ENCODE results near the gene KCNE5.
"Not testable (repeated sequence)": the region's sequence is repeated elsewhere in the genome, so short reads cannot be mapped to it uniquely, and the experiment has no call there.

KCNE5 gene

DNA sequence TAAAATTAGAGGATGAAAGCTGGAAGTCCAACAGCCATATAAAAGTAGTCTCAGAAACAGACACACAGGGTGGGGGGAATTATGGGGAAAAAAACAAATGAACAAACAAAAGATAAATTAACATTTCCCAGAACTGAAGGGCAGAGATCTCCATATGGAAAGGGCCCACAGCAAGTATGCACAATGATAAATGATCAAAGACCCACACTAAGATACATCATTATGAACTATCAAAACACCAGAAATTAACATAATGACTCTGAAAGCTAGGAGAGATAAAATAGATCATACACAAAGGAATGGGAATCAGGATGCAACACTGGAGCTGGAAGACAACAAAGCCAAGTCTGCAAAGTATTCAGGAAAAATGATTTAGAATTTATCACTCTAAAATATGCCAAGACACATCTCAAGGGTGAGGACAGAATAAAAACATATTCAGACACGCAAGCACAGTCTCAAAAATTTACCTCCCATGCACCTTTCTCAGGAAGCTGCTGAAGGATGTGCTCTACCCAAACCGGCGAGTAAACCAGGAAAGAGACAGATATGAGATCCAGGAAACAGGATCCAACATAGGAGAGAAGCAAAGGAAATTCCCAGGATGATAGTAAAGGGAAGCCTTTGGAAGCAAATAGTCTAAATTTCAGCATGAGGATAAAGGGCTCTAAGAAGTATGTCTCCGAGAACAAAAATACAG is 30.7 kb upstream of the KCNE5 start:
- TF ChIP-seq, protein P1, sequence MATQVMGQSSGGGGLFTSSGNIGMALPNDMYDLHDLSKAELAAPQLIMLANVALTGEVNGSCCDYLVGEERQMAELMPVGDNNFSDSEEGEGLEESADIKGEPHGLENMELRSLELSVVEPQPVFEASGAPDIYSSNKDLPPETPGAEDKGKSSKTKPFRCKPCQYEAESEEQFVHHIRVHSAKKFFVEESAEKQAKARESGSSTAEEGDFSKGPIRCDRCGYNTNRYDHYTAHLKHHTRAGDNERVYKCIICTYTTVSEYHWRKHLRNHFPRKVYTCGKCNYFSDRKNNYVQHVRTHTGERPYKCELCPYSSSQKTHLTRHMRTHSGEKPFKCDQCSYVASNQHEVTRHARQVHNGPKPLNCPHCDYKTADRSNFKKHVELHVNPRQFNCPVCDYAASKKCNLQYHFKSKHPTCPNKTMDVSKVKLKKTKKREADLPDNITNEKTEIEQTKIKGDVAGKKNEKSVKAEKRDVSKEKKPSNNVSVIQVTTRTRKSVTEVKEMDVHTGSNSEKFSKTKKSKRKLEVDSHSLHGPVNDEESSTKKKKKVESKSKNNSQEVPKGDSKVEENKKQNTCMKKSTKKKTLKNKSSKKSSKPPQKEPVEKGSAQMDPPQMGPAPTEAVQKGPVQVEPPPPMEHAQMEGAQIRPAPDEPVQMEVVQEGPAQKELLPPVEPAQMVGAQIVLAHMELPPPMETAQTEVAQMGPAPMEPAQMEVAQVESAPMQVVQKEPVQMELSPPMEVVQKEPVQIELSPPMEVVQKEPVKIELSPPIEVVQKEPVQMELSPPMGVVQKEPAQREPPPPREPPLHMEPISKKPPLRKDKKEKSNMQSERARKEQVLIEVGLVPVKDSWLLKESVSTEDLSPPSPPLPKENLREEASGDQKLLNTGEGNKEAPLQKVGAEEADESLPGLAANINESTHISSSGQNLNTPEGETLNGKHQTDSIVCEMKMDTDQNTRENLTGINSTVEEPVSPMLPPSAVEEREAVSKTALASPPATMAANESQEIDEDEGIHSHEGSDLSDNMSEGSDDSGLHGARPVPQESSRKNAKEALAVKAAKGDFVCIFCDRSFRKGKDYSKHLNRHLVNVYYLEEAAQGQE (IDR thresholded peaks at IDR 0.05; ENCODE audit: insufficient replicate concordance, low read depth), result no peak
- TF ChIP-seq, protein P2, sequence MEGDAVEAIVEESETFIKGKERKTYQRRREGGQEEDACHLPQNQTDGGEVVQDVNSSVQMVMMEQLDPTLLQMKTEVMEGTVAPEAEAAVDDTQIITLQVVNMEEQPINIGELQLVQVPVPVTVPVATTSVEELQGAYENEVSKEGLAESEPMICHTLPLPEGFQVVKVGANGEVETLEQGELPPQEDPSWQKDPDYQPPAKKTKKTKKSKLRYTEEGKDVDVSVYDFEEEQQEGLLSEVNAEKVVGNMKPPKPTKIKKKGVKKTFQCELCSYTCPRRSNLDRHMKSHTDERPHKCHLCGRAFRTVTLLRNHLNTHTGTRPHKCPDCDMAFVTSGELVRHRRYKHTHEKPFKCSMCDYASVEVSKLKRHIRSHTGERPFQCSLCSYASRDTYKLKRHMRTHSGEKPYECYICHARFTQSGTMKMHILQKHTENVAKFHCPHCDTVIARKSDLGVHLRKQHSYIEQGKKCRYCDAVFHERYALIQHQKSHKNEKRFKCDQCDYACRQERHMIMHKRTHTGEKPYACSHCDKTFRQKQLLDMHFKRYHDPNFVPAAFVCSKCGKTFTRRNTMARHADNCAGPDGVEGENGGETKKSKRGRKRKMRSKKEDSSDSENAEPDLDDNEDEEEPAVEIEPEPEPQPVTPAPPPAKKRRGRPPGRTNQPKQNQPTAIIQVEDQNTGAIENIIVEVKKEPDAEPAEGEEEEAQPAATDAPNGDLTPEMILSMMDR (IDR thresholded peaks at IDR 0.05; ENCODE audit: insufficient read depth, low read length), result no peak
- TF ChIP-seq GABPA (IDR thresholded peaks at IDR 0.05; ENCODE audit: low read depth) (no peak), SPI1 (IDR thresholded peaks at IDR 0.05; ENCODE audit: borderline replicate concordance, low read depth) (no peak), POLR2AphosphoS5 (IDR thresholded peaks at IDR 0.05; ENCODE audit: low read depth) (no peak)
- Histone ChIP-seq H3K27ac (replicated peaks) (no peak overlapping the region), H3K4me3 (replicated peaks; ENCODE audit: insufficient read depth, low read length) (no peak overlapping the region), H3K27me3 (ENCODE audit: insufficient read depth, poor library complexity, severe bottlenecking) (no peaks in the 10 kb centered on the region)
- DNase-seq (ENCODE audit: low read depth in 1 of 2, low spot score in 1 of 2), result no peak

DNA sequence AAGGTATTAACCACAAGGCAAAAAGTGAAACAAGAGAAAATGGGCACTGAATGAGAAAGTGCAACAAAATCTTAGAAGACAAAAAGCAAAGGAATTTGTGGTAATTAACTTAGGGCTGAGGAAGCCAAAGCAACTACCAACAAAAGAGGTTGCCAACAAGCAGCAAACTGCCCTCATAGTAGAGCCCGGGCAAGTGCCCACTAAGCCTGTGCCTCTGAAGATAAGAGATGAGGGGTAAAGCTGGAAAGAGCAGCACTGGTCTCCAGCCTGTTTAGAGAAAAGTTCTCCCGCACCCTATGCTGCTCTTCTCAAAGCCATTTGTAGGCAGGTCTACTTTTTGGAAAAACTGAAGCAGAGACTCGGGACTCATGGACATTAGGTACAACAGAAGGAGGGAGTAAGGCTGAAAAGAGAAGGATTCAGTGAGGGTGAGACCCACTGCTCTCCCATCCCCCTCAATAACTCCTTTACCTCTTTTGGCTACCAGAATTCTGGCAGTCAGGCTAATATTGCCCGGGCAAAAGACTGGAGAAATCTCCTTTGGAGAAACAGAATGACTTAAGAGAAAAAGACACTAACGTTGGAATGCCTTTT is 29.6 kb upstream of the KCNE5 start:
- H3K4me3 ChIP-seq (replicated peaks; ENCODE audit: insufficient read depth, low read length), result no peak overlapping the region
- TF ChIP-seq, protein P2 (IDR thresholded peaks at IDR 0.05; ENCODE audit: insufficient read depth, low read length), result no peak
- no peak overlapping the region for H3K27ac ChIP-seq (replicated peaks)
- H3K27me3 ChIP-seq (ENCODE audit: insufficient read depth, poor library complexity, severe bottlenecking), result no peaks in the 10 kb centered on the region
- DNase-seq (ENCODE audit: low read depth in 1 of 2, low spot score in 1 of 2), result no peak

DNA sequence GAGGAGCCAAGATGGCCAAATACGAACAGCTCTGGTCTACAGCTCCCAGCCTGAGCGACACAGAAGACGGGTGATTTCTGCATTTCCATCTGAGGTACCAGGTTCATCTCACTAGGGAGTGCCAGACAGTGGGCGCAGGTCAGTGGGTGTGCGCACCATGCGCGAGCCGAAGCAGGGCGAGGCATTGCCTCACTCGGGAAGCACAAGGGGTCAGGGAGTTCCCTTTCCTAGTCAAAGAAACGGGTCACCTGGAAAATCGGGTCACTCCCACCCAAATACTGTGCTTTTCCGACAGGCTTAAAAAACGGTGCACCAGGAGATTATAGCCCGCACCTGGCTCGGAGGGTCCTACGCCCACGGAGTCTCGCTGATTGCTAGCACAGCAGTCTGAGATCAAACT is 19.7 kb upstream of the KCNE5 start:
- not testable (repeated sequence) for H3K4me3 ChIP-seq (replicated peaks; ENCODE audit: insufficient read depth, low read length); DNase-seq (ENCODE audit: low read depth in 1 of 2, low spot score in 1 of 2); H3K27ac ChIP-seq (replicated peaks); H3K27me3 ChIP-seq (ENCODE audit: insufficient read depth, poor library complexity, severe bottlenecking)

DNA sequence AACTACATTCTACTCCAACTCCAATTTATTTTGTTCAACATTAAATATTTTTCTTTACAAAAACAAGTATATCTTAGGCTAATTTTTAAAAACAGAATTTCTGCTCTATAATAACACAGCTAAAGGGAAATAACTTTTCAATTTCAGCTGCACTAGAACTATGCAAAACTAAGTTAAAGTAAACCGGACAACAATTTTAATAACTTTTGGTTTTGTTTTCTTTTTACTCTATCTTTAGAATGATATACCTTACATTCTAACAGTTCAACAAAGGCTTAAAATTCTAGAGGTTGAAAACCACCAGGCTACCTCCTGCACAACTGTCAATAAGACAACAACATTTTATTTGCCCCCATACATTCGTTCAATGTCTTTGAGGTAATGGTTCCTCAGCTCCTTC is 18.7 kb upstream of the KCNE5 start:
- no peak overlapping the region for H3K27ac ChIP-seq (replicated peaks)
- no peaks in the 10 kb centered on the region for H3K27me3 ChIP-seq (ENCODE audit: insufficient read depth, poor library complexity, severe bottlenecking)
- no peak for TF ChIP-seq SPI1 (IDR thresholded peaks at IDR 0.05; ENCODE audit: borderline replicate concordance, low read depth)
- no peak for TF ChIP-seq POLR2AphosphoS5 (IDR thresholded peaks at IDR 0.05; ENCODE audit: low read depth)
- TF ChIP-seq, protein P1 (IDR thresholded peaks at IDR 0.05; ENCODE audit: insufficient replicate concordance, low read depth), result no peak
- TF ChIP-seq GABPA (IDR thresholded peaks at IDR 0.05; ENCODE audit: low read depth), result no peak
- TF ChIP-seq, protein P2 (IDR thresholded peaks at IDR 0.05; ENCODE audit: insufficient read depth, low read length), result no peak
- H3K4me3 ChIP-seq (replicated peaks; ENCODE audit: insufficient read depth, low read length), result no peak overlapping the region
- no peak for DNase-seq (ENCODE audit: low read depth in 1 of 2, low spot score in 1 of 2)

Data from HL-60 (cell line).